ENCODE results near the gene CETP. TPM values are rescaled to one million over a fixed set of nuclear protein-coding genes. Genes with fewer than 3 reads are reported as not detected.

Gene CETP
- total and polyA plus RNA-seq, 2 of the 13 experiments (the other 11 are each of a cell fraction or from before 2014, with no cell fraction given), result 0.31 to 9.8 TPM

DNA sequence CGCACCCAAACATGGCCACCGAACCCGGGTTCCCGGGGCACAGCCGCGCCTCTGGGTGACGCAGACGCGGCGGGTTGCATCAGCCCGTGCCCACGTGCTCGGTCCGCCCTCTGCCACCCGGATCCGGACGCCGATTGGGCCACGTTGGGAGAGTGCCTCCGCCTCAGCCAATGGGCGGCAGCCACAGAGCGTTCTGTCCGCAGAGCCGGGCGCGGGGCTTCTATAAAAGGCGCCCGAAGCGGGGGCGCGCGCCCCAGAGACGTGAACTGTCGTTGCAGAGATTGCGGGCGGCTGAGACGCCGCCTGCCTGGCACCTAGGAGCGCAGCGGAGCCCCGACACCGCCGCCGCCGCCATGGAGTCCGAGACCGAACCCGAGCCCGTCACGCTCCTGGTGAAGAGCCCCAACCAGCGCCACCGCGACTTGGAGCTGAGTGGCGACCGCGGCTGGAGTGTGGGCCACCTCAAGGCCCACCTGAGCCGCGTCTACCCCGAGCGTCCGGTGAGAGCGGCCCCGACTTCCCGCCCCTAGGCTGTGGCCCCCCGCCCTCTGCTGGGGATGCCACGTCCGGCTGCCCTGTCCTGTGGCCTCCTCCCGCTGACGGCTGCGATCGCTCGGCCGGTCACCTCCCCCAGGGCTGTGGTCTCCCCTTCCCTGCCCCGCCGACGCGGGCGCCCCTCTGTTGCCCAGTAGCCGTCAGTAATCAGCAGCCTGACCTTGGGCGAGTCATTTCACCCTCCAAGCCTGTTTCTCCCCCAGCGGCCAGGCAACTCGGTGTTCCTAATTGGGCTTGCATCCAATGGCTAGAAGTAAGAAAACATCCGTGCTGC is 29.6 kb upstream of the CETP start, which contains the start of gene HERPUD1 (continued):
- peak; percentile 92 for TF ChIP-seq ZNF564 (CRISPR knock-in tag; IDR thresholded peaks at IDR 0.05)
- TF ChIP-seq EEA1 (CRISPR knock-in tag; IDR thresholded peaks at IDR 0.05; ENCODE audit: borderline replicate concordance), result no peak; the same call in 1 of the 2 replicates
- peak; percentile 92 for TF ChIP-seq SAP130 (CRISPR knock-in tag; IDR thresholded peaks at IDR 0.05; ENCODE audit: low read depth)
- TF ChIP-seq, protein P1, sequence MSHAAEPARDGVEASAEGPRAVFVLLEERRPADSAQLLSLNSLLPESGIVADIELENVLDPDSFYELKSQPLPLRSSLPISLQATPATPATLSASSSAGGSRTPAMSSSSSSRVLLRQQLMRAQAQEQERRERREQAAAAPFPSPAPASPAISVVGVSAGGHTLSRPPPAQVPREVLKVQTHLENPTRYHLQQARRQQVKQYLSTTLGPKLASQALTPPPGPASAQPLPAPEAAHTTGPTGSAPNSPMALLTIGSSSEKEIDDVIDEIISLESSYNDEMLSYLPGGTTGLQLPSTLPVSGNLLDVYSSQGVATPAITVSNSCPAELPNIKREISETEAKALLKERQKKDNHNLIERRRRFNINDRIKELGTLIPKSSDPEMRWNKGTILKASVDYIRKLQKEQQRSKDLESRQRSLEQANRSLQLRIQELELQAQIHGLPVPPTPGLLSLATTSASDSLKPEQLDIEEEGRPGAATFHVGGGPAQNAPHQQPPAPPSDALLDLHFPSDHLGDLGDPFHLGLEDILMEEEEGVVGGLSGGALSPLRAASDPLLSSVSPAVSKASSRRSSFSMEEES (CRISPR knock-in tag; IDR thresholded peaks at IDR 0.05), result peak; percentile 90
- TF ChIP-seq TBX3 (IDR thresholded peaks at IDR 0.05; ENCODE audit: borderline replicate concordance), result 0 out of 2 replicates have a peak, but pooled peaks have one; percentile 10
- TF ChIP-seq ASH2L (IDR thresholded peaks at IDR 0.05; ENCODE audit: insufficient read length, low read depth, low read length), result peak; percentile 76
- TF ChIP-seq ATM (IDR thresholded peaks at IDR 0.05; ENCODE audit: borderline replicate concordance), result no peak
- peak; percentile 93 for TF ChIP-seq JARID2 (CRISPR knock-in tag; IDR thresholded peaks at IDR 0.05; ENCODE audit: insufficient replicate concordance)
- peak; percentile 0; the same call in 1 of the 2 replicates for TF ChIP-seq MYNN (CRISPR knock-in tag; IDR thresholded peaks at IDR 0.05; ENCODE audit: low read depth)
- no peak; the same call in 1 of the 2 replicates for TF ChIP-seq SMAD9 (CRISPR knock-in tag; IDR thresholded peaks at IDR 0.05)
- peak; percentile 31; the same call in 1 of the 2 replicates for TF ChIP-seq ZNF367 (CRISPR knock-in tag; IDR thresholded peaks at IDR 0.05; ENCODE audit: borderline replicate concordance)
- TF ChIP-seq NCOA5 (CRISPR knock-in tag; IDR thresholded peaks at IDR 0.05), result no peak
- TF ChIP-seq ZNF331 (CRISPR knock-in tag; IDR thresholded peaks at IDR 0.05), result peak; percentile 72
- TF ChIP-seq ZNF879 (CRISPR knock-in tag; IDR thresholded peaks at IDR 0.05), result no peak
- TF ChIP-seq MED13 (CRISPR knock-in tag; IDR thresholded peaks at IDR 0.05), result 0 out of 2 replicates have a peak, but pooled peaks have one; percentile 39
- TF ChIP-seq, protein P2, sequence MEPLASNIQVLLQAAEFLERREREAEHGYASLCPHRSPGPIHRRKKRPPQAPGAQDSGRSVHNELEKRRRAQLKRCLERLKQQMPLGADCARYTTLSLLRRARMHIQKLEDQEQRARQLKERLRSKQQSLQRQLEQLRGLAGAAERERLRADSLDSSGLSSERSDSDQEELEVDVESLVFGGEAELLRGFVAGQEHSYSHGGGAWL (CRISPR knock-in tag; IDR thresholded peaks at IDR 0.05), result peak; percentile 94
- TF ChIP-seq TEAD3 (CRISPR knock-in tag; optimal IDR thresholded peaks at IDR 0.05; ENCODE audit: borderline replicate concordance), result peak; percentile 71
- no peak; the same call in 1 of the 2 replicates for TF ChIP-seq HNF4G (IDR thresholded peaks at IDR 0.05; ENCODE audit: borderline replicate concordance, low read depth, low read length)
- peak; percentile 63; the same call in 1 of the 2 replicates for TF ChIP-seq HNF4G (CRISPR knock-in tag; IDR thresholded peaks at IDR 0.05; ENCODE audit: borderline replicate concordance, low read depth)
- TF ChIP-seq, protein P3, sequence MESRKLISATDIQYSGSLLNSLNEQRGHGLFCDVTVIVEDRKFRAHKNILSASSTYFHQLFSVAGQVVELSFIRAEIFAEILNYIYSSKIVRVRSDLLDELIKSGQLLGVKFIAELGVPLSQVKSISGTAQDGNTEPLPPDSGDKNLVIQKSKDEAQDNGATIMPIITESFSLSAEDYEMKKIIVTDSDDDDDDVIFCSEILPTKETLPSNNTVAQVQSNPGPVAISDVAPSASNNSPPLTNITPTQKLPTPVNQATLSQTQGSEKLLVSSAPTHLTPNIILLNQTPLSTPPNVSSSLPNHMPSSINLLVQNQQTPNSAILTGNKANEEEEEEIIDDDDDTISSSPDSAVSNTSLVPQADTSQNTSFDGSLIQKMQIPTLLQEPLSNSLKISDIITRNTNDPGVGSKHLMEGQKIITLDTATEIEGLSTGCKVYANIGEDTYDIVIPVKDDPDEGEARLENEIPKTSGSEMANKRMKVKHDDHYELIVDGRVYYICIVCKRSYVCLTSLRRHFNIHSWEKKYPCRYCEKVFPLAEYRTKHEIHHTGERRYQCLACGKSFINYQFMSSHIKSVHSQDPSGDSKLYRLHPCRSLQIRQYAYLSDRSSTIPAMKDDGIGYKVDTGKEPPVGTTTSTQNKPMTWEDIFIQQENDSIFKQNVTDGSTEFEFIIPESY (CRISPR knock-in tag; IDR thresholded peaks at IDR 0.05), result no peak; the same call in 1 of the 2 replicates
- peak; percentile 71 for TF ChIP-seq ZMYM3 (CRISPR knock-in tag; IDR thresholded peaks at IDR 0.05)
- peak; percentile 87; the same call in 1 of the 2 replicates for TF ChIP-seq ZNF614 (CRISPR knock-in tag; IDR thresholded peaks at IDR 0.05; ENCODE audit: borderline replicate concordance)
- no peak; the same call in 1 of the 2 replicates for TF ChIP-seq SMYD3 (CRISPR knock-in tag; IDR thresholded peaks at IDR 0.05)
